HL-60/S4 treated with retinoic acid at 250 ng/mL for 4 days and 3 days (cell line): Measurements from ENCODE around the gene RAP2B.

Source experiments
- in situ Hi-C: fragments of 300-500 bp; cut with MboI; formaldehyde crosslinking; loops from 2 replicates; pipeline ENCODE4 v1.7.0; 2022; ENCODE audit warnings: low sequenced_read_pairs

The RAP2B gene

DNA sequence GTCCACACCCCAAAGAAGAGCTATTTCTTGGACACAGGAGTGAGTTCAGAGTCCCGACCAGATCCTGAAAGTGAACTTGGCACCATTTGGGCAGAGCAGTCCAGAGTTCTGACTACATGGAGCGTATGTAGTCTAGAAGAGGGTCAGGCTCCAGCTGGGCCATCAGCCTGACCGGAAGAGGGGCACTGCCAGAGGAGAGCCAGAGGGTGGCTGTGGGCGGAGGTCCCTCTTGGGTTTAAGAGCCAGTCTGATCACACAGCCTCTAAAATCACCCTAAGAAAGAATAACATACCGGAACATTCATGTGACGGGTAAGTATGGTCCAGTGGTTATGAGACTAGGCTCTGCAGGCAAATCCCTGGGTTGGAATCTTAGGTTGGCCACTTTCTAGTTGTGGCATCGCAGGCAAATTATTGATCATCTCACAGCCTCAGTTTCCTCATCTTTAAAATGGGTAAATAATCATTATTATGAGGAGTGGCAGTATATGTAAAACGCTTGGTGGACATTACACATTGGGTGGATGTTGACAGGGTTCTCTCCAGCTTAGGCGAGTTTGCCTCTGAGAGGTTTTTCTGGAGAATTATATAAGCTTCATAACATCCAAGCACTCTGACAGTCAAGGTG is 2.1 kb upstream of the RAP2B start:
- in situ Hi-C loops = no loop called here

DNA sequence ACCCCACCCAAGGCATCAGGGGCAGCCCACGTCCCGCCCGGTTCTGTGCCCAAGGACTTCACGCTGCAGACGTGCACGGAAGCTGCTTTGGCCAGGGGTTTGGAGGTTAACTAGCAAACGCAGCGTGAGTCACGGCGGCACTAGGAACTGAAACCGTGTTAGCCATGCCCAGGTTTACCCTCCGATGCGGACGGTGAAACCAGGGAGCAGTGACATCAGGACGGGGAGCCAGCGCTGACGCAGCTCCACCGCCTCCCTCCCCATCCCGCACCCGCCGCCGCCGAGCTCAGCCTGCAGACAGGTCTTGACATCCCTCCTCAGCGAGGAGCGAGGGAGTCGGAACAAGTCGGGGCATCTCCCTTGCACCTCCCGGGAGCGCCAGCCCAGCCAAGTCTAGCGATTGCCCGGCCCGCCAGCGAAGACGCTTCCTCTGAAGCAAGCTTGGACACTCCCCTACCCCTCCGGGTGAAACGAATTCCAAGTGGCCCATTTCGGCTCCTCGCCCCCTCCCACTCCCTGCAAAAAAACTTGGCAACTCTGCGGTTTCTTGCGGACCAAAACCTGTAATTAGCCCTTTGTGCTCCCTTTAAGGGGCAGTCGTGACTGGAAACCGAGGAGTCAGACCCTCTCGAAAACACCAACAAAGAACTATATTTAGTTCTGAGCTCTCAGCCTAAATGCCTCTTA is 1.4 kb upstream of the RAP2B start:
- in situ Hi-C loops = no loop called here

DNA sequence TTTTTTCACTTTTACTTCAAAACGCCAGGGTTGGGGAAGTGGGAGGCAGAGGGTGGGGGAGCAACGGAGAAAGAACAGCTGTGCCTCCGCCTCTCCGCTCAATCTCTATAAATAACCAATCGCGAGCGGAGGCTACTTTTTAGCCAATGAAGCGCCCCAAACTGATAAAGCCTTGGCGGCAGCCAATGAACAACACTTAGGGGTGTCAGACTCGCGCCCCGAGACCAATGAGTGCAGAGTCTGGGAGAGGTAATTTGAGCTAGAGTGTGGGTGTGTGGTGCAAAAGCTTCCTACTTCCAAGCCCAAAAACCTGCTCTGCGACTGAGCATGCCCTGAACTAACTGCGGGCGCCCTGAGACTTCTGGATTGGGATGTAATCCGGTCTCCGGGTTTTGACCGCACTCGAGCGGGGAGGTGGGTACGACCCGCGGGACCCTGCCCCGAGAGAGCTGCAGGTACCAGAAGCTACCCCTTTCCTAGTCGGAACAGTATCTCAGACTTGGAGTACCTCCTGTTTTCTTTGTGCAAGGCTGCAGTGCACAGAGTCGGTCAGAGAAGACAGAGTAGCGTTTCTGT is 800 bp upstream of the RAP2B start:
- in situ Hi-C loops = no loop called here

DNA sequence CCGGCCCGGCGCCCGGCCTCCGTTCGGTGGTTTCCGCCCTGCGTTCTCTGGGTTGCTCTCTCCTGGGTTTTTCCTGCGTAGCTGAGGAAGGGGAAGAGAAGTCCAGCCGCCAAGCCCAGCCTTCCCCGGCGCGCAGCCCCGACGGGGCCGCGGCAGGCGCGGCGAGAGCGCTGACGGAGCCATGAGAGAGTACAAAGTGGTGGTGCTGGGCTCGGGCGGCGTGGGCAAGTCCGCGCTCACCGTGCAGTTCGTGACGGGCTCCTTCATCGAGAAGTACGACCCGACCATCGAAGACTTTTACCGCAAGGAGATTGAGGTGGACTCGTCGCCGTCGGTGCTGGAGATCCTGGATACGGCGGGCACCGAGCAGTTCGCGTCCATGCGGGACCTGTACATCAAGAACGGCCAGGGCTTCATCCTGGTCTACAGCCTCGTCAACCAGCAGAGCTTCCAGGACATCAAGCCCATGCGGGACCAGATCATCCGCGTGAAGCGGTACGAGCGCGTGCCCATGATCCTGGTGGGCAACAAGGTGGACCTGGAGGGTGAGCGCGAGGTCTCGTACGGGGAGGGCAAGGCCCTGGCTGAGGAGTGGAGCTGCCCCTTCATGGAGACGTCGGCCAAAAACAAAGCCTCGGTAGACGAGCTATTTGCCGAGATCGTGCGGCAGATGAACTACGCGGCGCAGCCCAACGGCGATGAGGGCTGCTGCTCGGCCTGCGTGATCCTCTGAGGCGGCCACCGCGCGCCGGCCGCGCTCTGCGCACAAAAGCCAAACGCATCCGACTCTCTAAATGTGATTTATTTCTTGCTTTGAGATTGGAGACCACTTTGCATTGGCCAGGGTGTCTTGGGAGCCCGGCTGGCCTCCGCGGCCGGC is 727 bp downstream of the RAP2B start:
- in situ Hi-C loops = no loop called here

DNA sequence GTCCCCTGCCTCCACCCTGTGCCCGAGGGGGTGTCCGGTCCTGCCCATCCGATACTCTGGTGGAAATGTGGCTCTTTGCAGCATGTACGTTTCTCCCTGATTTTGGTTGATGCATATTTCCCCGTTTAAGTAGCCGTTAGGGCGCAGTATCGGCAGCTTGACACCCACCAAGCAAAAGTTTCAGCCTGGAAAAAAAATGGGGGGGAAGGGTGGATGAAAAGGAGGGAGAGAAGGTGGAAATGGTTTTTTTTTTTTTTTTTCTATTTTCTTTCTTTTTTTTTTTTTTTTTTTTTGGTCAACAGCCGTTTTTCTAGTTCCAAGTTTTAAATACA is 1.3 kb downstream of the RAP2B start:
- in situ Hi-C loops = no loop called here

DNA sequence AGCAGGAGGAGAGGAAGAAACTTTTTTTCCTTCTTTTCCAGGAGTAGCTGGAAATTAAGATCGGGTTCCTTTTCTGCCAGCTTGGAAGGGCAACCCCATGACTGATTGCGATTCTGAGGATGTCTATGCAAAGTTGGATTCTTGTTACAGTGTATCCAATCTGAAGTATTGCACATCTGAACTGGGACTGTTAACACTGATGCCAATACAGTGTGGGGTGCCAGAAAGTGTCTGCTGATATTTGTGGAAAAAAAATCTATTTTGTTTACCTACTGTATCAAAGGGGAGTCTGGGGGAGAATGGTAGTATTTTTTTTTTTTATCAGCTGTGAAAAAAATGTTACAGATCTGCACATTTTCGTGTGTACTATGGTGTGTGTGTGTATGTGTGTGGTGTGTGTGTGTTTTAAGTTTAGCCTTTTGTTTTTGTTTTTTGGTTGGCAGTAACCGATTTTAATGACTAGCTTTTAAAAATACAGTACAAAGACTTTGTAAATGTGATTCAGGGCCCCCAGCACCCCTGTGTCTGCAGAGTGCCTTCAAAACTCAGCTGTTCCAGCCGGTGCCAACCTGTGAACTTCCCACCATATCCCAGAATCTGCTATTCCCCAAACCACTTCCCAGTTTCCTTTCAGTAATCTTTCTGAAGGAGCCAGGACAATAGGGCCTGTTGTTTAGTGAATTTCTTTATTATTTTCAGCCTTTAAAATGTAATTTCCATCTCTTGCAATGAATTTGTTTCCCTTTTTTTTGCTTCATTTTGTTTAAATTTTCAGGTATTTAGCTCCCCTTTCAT is 1.9 kb downstream of the RAP2B start:
- in situ Hi-C loops = no loop called here

DNA sequence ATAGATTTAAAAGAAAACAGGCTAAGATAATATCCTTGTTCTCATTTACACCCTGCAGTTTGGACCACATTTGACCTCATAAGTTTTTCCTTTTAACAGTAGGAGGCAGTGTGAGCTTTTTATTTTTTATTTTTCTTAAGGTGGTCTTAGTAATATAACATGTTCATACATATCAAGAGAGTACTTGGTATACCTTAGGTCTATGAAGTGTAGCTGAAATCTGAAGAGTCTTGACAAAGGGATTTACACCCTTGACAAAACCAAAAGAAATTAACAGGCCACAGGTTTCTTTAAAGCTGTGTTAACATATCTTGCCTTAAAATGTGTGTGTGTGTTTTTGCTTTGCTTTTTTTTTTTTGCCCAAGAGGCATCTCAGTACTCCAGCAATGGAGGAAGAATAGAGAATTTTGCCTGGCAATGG is 3.2 kb downstream of the RAP2B start:
- in situ Hi-C loops = no loop called here

DNA sequence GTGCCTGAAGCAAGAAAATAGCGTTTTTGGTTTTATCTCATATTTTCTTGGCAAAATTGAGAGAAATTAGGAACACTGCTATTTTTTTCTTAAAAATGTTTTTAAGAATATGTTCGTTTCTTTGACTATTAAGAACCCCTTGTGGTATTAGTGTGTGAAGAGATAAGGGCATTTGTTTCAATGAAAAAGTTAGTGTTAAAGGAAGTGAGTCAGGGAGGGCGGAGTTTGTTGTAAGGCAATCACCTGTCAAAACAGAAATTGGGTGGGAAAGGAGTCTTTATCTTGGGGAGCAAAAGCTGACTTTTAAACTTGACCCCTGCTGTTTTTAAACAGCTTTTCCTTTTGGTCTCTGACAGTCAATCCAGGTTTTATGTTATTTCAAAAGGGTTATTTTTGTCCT is 4.2 kb downstream of the RAP2B start:
- in situ Hi-C loops = no loop called here

DNA sequence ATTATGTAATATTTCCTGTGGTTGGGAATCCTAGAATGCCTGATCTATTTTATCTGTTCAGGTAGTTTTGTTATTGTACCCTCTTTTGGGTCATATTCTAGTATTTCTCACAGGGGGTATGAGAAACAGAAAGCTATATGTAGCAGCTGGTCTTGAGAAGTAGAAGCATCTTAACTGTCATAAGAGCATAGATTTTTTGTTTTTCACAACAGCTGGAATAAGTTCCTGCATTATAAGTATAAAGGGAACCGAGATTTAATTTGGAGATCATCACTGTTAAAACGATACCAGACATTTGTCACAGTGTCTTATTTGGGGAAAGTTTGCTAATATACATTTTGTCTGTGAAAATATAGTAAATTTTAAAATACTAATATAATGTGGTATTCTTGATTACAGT is 4.8 kb downstream of the RAP2B start:
- in situ Hi-C loops = no loop called here

DNA sequence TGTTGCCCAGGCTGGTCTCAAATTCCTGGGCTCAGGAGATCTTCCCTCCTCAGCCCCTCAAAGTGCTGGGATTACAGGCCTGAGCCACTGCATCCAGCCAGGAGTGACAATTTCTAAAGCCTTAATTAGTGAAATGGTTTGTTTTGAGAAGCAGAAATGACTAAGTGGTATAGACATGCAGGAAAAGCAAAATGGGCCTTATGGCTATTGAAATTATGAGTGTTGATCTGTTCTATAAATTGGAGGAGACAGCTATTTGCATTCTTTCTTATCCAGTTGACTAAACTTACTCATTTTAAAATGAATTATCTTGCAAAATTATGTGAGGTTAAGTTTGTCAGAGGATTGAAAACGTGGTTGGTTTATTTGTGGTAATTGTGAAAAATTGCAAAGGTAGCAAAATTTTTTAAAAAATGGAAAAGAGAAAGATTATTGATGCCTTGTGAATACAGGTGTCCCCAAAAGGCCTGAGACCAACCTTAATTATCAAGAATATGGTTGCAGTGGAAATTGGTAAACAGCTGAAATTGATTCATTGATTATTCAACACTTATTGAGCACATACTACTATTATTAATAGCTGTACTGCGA is 7.9 kb downstream of the RAP2B start:
- in situ Hi-C loops = no loop called here

DNA sequence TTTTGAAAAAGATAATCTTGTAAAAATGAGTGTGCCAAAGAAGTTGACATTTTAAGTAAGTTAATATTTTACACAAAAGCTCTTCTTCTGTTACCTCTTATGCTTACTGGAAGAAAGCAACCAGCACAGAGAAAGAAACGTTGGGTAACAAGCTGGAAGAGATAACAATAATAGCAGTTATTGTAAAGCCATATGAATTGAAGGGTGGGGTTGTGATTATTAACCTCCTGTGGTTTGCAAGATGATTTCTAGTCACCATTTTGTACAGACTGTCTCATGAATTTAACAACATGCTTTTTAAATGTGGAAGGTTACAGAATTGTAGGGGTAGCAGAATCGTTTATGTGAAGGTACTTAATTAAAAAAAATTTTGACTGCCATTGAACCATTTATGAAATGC is 9.2 kb downstream of the RAP2B start:
- in situ Hi-C loops = no loop called here

DNA sequence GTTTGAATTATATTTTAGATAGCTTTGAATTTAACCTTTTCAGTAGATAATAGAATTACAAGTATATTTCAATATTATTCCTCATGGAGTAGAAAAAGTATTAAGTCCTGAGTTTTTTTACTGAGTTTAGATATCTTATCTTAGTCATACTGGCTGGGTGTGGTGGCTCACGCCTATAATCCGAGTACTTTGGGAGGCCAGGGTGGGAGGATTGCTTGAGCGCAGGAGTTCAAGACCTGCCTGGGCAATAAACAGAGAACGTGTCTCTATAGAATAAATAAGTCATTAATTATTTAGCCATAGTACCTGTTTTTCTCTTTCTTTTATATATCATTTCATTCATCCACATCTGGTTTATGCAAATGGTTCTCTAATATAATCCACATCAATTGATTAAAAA is 9.9 kb downstream of the RAP2B start:
- in situ Hi-C loops = no loop called here

DNA sequence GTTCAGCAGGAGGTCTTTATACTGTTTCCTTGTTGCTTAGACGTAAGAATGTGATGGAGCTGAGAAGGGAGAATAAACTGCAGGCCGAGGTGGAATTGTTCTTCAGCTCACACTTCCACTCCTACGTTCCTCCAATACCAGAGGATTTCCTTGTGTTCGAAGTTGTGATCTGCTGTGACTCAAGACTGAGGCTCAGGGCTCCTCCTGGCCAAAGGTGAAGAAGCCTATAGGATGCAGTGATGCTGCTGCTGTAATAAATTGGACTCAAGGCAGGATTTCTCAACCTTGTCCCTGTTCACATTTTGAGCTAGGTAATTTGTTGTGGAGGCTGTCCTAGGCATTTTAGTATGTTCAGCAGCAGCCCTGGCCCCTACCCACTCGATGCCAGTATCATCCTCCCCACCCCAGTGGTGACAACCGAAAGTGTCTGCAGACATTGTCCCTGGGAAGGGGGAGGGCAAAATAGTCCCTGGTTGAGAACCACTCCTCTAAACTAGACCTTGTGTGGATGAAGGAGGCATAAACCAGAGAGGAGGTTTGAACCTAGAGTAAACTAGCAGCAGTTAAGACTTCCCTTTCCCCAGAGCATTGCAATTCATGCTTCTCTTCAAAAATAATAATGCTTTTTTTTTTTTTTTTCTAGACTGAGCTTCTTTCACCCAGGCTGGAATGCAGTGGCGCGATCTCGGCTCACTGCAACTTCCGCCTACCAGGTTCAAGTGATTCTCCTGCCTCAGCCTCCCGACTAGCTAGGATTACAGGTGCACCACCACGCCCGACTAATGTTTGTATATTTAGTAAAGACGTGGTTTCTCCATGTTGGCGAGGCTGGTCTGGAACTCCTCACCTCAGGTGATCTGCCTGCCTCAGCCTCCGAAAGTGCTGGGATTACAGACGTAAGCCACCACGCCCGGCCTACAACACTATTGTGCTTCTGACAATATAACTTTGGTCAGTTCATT is 11.1 kb downstream of the RAP2B start:
- in situ Hi-C loops = no loop called here

DNA sequence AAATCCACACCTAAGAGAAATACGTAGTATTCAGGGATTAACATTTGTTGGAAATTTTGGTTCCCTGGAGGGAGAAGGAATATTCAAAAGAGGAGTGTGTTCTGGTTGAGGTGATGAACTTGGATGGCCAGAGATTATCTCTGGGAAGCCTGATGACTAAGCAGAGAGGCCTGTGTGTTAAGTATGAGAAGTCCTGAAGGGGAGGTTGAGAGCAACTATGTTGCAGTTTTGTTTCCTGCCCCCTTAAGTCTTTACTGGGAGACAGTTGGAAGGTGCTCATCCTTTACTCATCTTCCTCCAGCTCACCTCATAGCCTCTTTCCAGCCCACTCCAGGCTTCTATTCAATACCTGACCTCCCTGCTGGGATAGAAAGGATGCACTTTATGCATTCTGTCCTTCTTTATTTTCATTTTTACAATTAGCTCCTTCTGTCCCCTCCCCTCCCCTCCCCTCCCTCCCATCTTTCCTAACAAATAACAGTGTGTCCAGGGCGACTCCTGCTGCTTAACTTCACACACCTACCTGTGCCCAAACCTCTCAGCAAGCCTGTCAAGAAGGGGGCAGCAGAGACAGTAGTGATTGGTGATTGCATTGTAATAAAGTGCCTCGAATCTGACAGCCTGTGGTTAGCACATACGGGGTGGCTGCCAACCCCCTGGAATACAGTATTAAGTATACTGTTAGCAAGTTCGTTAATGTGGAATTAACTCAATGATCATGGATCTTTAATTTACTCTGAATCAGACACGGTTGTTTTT is 11.9 kb downstream of the RAP2B start:
- in situ Hi-C loops = no loop called here

DNA sequence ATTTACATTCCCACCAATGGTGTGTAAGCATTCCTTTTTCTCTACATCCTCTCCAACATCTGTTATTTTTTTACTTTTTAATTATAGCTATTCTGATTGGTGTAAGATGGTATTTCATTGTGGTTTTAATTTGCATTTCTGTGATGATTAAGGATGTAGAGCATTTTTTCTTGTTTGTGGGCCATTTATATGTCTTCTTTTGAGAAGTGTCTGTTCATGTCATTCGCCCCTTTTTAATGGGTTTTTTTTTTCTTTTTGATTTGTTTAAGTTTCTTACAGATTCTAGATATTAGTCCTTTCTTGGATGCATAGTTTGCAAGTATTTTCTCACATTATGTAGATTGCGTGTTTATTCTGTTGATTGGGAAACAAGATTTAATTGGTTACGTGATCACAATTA is 14.2 kb downstream of the RAP2B start:
- in situ Hi-C loops = no loop called here

DNA sequence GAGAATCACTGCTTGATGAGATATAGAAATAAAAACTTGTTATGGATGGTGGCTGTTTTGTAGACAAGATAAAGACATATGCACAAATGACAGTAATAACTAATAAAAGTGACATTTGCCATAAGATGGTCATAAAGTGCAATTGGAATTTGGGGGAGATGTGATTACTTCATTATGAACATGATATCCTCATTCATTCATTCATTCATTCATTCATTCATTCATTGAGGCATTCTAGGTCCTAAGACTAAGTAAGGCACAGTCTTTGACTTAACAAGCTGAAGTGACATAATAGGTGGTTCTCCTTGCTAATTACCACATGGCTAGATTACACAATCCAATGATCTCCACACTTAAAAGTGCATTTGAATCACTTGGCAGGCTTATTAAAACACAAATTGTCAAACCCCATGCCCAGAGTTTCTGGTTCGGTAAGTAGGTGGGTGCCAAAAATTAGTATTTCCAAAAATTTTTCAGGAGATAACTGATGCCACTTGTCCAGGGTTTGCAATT is 18.9 kb downstream of the RAP2B start:
- in situ Hi-C loops = no loop called here

DNA sequence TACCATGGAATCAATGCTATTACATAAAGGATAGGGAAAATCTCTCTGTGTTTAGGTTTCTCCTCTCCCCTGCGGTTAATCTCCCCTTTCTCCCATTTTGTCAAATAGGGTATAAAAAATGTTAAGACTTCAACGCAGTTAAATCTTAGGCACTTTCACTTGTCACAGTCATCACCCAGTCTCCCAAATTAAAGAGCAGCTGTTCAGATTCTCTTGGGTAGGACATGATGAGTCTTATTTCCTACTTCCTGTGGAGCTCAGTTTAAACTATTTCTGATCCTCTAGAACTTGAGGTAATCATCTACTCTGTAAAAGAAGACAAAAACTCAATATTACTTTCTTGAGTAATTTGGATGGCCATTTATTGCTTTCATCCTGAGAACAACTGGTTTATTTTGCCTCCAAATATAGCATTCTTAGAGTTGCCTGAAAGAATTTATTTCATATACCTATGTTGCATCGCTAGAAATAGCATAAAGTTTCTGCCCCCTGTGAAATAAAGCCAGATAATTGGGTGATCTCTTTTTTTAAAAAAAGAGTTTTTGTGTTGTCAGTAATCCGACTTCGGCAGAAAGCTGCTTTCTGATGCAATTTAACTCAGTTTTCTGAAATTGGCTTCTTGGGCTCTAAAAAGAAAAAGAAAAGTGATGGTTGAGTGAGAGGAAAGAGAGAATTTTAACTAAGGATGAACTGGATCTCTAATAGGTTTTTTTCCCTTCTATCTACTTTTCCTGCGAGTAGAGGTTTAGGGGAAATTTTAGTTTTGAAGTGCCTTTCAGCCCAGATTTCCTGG is 20.7 kb downstream of the RAP2B start:
- in situ Hi-C loops = no loop called here

DNA sequence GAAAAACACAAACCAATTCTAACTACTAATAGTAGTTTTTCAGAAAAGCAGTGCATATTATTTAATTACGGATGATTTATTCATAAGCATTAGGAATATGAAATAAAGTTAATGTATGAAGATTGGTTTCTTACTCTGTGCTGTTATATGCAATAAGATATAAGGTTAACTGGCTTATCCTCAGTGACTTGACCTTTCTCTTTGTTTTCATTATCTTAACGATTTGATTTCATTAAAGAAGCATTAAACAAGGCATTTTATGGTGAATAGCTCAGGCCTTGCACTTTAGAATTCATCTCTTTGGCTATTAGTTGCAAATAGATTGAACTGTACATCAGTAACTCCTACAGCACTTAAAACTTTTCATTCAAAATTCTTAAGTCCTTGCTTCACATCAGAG is 28.9 kb downstream of the RAP2B start:
- in situ Hi-C loops = no loop called here
